HTERT RPE-1 (cell line): ENCODE results near the gene CELF3.

Experiments used
- in situ Hi-C: fragments of 300-500 bp; cut with MboI; formaldehyde crosslinking; loops from 4 replicates; pipeline ENCODE4 v1.14.3; 2020; ENCODE audit warnings: low sequenced_read_pairs

Gene CELF3

GRCh38 chr1:151720974-151721787 is 4.6 kb upstream of the CELF3 start, which contains the start of gene RIIAD1:
Gene RIIAD1 (plus strand): TSS chr1:151721522. CDS start chr1:151721537, 15 bp downstream.
- in situ Hi-C loops = no loop called here

DNA sequence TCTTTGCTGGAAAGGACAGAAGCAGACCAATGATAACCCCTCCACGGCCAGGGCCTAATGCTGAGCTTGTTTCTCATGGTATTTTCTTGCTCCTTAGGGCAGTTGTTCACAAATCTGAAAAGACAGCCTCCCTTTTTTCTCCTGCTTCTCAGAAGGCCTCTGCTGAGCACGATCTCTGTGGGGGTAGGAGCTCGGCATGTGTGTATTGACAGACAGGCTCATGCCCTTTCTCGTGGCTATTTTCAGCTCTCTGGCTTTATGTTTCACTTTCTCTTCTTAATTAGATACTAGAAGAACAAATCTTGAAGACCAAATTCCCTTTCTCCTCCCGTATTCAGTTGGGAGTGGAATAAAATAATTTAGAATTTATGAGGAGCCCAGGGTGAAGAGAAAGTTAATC is 4.0 kb upstream of the CELF3 start:
- in situ Hi-C loops = no loop called here

GRCh38 chr1:151720125-151720524 is 3.5 kb upstream of the CELF3 start:
- in situ Hi-C loops = no loop called here

GRCh38 chr1:151718666-151719065 is 2.1 kb upstream of the CELF3 start:
- in situ Hi-C loops = no loop called here

- in situ Hi-C loops = no loop called here
Observed at GRCh38 chr1:151718011-151718431, 1.4 kb upstream of the CELF3 start.

DNA sequence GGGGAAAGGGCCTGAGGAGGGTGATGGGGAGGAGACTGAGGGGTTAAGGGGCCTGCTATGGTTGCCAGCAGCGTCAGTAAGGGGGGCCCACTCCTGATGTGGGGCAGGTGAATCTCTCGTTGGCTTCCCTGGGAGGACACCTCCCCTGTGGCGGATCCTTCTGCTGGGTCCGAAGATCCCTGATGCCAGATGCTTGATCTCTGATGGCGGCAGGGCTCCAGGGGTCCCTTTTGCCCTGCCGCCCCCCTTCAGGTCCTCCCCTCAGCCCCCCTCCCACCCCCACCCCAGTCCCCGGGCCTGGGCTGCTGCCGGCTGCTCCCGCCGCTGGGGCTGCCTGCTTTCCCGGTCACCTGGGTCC is 219 bp downstream of the CELF3 start:
- in situ Hi-C loops = no loop called here

DNA sequence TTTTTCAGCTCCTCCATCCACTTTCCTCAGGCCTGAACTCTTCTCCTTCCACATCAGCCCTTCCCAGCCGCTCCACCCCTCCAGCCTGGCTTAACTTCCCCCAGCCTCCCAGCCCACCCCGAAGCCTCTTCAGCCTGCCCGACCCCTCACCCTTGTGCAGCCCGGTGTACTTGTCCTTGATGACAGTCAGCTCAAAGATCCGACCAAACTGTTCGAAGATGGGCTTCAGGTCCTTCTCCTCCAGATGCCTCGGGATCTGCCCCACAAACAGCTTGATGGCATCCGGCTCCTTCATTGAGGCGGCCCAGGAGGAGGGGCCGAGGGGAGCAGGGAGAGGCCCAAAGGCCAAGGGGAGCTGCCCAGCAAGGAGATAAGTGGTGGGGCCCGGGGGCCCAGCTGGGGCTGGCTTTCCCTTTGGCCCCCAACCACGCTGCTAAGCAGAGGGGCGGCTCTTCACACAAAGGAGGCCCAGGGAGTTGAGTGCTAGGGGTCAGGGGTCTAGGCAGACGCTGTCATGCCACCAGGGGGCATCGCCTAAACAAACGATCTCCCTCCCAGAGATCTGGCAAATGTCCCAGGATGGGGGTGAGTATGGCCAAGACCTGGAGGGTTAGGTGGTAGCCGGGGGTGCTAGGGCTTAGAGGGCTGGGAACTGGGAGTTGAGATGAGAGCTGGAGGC is 738 bp downstream of the CELF3 start:
- in situ Hi-C loops = no loop called here

- in situ Hi-C loops = no loop called here
Observed at GRCh38 chr1:151714820-151715725, 1.5 kb downstream of the CELF3 start.

DNA sequence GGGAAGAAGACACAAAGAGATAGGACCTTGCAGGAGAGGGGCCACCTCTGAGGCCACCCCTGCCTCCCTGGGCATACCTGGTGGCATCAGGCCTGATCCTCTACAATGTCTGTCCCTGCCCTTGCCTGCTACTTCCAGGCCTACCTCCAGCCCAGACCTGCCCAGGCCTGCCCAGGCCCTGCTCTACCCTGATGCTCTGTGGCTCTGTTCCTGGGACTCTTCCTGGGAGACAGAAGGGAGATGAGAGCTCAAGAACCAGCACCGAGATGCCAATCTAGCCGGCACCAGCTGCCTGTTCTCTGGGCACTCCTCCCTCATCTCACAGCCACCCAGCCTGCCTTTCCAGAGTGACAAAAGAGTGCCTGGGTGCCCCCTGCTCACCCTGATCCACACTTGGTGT is 2.7 kb downstream of the CELF3 start:
- in situ Hi-C loops = no loop called here

DNA sequence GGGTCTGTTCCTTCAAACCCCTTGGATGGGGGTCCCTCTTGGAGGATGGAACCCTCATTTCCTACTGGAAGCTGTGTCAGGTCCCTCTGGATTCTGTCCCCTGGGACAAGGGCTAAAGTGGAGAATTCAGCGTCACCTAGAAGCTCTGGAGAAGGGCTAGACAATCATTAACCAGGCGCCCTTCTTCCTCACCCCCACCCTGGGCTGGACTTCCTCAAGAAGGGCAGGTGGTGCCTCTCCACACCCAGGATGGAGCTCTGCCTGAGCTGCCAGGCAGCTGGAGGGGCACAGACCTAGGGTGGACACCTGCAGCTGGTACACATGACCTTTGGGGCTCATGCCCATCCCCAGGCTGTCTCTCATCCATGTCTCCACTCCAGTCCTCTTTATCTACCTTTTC is 3.6 kb downstream of the CELF3 start:
- in situ Hi-C loops = no loop called here

DNA sequence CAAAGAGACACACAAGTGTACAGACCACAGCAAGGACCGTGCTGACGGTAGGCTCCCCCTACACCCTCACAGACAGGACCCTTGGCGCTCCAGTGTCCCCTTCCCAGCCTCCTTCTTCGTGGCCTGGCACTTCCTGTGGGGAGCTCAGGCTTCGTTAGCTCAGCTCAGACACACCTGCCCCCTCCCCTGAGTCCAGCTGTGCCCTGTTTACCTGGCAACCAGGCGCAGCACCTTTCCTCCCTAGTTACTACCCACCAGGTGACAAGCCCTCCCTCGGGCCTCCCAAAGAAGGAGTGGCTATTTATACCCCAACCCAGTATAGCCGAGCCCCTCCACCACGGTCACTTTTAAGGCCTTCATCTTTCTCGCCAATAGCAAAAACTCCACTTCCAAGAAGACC is 4.7 kb downstream of the CELF3 start:
- in situ Hi-C loops = no loop called here

DNA sequence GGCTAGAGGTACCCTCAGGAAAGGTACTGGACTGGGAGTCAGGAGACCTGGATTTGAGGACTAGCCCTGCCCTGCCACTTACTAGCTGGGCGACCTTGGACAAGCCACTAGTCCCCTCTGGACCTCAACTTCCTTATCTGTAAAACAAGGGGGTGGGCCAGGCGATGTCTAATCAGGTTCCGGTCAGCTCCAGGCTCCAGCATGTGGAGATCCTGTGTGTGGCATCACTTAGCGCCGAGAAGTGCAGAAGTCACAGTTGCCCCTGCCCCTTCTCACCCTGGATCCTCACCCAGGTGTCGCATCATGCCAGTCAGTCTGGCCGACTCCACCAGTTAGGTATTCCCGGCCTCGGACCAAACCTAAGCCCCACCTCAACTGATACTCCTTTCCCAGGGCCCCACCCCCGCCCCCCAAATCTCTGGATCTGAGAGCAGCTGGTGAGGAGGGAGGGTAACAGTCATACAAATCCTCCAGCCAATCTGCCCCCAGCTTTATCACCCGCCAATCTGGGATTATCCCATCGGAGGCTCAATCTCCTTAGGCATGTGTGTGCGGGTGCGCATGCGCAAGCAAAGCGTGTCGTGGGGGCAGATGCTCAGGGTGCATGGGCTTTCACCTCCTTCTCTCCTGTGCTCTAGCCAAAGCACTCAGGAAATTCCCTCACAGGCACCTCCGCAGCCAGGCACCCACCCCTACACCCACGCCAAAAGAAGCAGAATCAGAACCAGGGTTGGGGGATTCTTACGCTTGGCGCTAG is 5.4 kb downstream of the CELF3 start:
- in situ Hi-C loops = no loop called here

DNA sequence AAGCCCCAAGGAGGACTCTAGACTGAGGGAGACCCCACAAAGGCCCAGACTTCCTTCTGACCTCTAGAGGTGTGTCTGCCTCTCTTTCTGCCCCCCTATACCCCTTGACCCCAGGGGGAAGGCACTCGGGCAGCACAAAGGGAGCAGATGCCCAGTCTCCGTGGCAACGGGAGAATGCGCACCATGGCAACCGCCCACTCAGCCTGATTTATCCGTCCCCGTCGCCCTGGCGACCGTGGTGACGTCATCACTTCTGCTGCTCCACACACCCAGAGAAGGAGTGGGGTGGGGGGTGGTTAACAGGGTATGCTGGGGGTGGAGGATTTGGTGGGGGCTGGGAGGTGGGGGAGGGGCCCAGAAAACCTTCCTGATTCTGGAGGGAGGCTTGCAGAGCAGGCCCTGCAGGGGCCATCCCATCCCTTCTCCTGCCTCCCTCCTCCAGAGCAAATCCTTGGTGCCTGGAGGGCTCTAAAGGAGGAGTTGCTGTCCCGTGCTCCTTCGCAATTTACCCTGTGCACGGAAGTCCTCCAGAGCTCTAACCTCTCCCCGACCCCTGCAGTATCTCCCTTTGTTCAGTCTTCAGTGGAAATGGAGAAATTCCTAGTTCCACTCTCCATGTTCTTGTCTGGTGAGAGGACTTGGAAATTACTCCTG is 6.3 kb downstream of the CELF3 start:
- in situ Hi-C loops = no loop called here

- in situ Hi-C loops = no loop called here
Observed at GRCh38 chr1:151708891-151709290, 7.7 kb downstream of the CELF3 start.

DNA sequence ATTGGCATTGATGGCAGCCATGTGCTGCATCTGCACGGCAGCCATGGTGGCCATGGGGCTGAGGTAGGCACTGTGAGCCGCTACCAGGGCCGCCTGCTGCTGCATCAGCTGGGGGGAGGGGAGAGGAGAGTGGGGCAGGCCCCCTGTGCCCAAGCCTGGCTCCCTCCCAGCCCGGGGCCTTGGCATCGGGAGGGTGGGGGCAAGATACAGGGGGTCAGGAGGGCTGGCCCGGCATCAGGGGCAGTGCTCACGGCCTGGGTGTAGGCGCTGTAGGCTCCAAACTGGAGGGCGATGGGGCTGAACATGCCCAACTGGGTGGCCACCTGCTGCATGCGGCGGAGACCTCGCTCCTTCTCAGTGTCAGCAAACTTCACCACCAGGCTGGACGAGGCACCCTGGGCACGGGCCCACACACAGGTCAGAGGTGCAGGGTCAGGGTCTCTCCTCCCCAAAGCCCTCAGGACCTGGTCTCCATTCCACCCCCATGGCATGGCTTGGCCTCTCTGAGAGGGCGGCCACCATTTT is 9.0 kb downstream of the CELF3 start:
- in situ Hi-C loops = no loop called here

GRCh38 chr1:151706464-151707415 is 9.9 kb downstream of the CELF3 start:
- in situ Hi-C loops = no loop called here

DNA sequence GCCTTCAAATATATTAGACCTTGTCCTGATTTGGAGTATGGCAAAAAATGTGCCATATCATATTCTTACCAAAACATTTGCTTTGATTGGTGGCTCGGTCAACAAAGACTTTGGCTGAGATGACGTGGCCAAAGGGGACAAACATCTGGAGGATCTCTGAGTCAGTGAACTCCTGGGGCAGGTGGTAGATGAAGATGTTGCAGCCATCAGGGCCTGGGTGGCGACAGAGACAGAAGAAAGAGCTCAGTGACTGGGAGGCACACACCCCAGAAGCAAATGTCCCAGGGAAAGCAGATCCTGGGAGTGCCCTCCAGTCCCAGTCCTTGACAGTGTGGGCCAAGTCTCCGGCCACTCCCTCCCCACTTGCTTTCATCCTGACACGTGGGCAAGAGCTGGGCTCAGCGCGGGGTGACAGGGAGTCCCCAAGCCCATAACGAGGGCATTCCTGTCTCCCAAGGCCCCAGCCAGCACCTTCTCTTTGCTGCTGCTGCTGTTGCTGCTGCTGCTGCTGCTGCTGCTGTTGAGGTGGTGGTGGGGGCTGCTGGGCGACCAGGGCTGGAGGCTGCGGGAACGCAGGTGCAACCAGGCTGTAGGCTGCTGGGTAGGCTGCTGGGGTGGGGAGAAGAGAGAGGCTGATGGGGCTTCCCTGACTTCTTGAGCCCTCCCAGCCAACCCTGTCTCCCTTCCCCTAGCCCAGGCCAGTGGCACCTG is 10.7 kb downstream of the CELF3 start:
- in situ Hi-C loops = no loop called here

GRCh38 chr1:151705146-151705545 is 11.5 kb downstream of the CELF3 start:
- in situ Hi-C loops = no loop called here
